K562 (cell line): ENCODE results near the gene TAS2R40. TPM values are rescaled to one million over a fixed set of nuclear protein-coding genes. Genes with fewer than 3 reads are reported as not detected.
A peak's percentile ranks its signal among the peaks of the same experiment; 100 is the strongest.

ENCODE experiments used
- ATAC-seq: fragments of 200-7000 bp; cut with Tn5 transposase; 3 replicates; pipeline ENCODE4 v1.9.1; 2020; ENCODE audit warnings: moderate library complexity
- BruUV-seq: library from RNA; stranded (reverse); fragments of 400-500 nt; replicated peaks from 2 replicates; lab custom pipeline; 2021; lab: Mats Ljungman, UMichigan
- CTCF ChIA-PET: fragments of 300-600 bp; formaldehyde crosslinking; extraction: SDS; loops from one replicate; lab custom pipeline; 2021; ENCODE audit warnings: low intra/inter-chr PET ratio; lab: Yijun Ruan, JAX
- POLR2A ChIA-PET: fragments of 300-600, 350-650 bp; sonication (Branson Sonifier 250); formaldehyde crosslinking; extraction: SDS; loops from one replicate; lab custom pipeline; 2021; ENCODE audit warnings: antibody characterized with exemption, inconsistent platforms; lab: Yijun Ruan, JAX
- DNase-seq, 4 experiments: peaks; one replicate each; pipeline versions ENCODE4 v3.0.0 to v3.0.0-alpha.2; 2011 to 2018; ENCODE audit warnings: low spot score in 3 of 4, mixed read lengths in 3 of 4; ENCODE audit errors: extremely low read depth in 1 of 4
- FAIRE-seq: peaks from 2 replicates; lab custom pipeline; 2011; peaks lifted over from hg19 to GRCh38; lab: Jason Lieb, UNC
- H2AFZ ChIP-seq: 2 replicates; pipeline ENCODE4 v1.6.0; 2011; ENCODE audit warnings: low read depth, low read length, control low read depth, inconsistent platforms
- H3K27ac ChIP-seq: fragments of 200-600 bp; 3 replicates; pipeline ENCODE4 v1.8.0; 2011; ENCODE audit warnings: low read depth, mild to moderate bottlenecking, control low read depth, inconsistent platforms, low read length, moderate library complexity, mixed read lengths; ENCODE audit errors: extremely low read depth
- H3K27me3 ChIP-seq, 2 experiments: fragments of 300-600 bp in 1 of 2; 2 replicates in 1 of 2; 3 replicates in 1 of 2; pipeline versions ENCODE4 v1.6.0 to v1.8.0; 2011; ENCODE audit warnings: inconsistent platforms in 2 of 2, low read length in 2 of 2, mild to moderate bottlenecking in 1 of 2, mixed read lengths in 1 of 2, moderate library complexity in 1 of 2; ENCODE audit not compliant: control insufficient read depth in 2 of 2, insufficient read depth in 2 of 2
- H3K36me3 ChIP-seq: fragments of 300-600 bp; 3 replicates; pipeline ENCODE4 v1.8.0; 2011; ENCODE audit warnings: mild to moderate bottlenecking, low read length, inconsistent platforms; ENCODE audit not compliant: control insufficient read depth, insufficient read depth
- H3K4me1 ChIP-seq, 2 experiments: fragments of 200-600 bp in 1 of 2; replicated peaks in 1 of 2; 2 replicates in 1 of 2; 3 replicates in 1 of 2; pipeline versions ENCODE4 v1.5.1 to v1.8.0; 2011; ENCODE audit warnings: inconsistent platforms in 2 of 2, low read length in 2 of 2, mild to moderate bottlenecking in 1 of 2, mixed read lengths in 1 of 2, moderate library complexity in 1 of 2; ENCODE audit not compliant: control insufficient read depth in 2 of 2, insufficient read depth in 2 of 2
- H3K4me2 ChIP-seq: 2 replicates; pipeline ENCODE4 v1.6.1; 2011; ENCODE audit warnings: low read length, control low read depth, inconsistent platforms, mixed read lengths; ENCODE audit not compliant: insufficient read depth
- H3K4me3 ChIP-seq: fragments of 200-600 bp; sonication (generic), shearing (Covaris generic); 2 replicates; pipeline ENCODE4 v1.5.1; 2016; ENCODE audit warnings: control low read depth, inconsistent platforms
- H3K79me2 ChIP-seq: fragments of 200-600 bp; 3 replicates; pipeline ENCODE4 v1.8.0; 2011; ENCODE audit warnings: low read length, inconsistent platforms; ENCODE audit not compliant: control insufficient read depth, insufficient read depth
- H3K9ac ChIP-seq, 2 experiments: 2 replicates each; pipeline versions ENCODE4 v1.6.0 to v1.6.1; 2011; ENCODE audit warnings: low read depth in 2 of 2, low read length in 2 of 2, control low read depth in 1 of 2, inconsistent platforms in 1 of 2, mild to moderate bottlenecking in 1 of 2, mixed read lengths in 1 of 2; ENCODE audit not compliant: insufficient read depth in 1 of 2
- H3K9me1 ChIP-seq: one replicate; pipeline ENCODE4 v1.6.0; 2011; ENCODE audit warnings: inconsistent platforms, mild to moderate bottlenecking, low read length, moderate library complexity; ENCODE audit not compliant: control insufficient read depth, insufficient read depth
- H3K9me3 ChIP-seq: replicated peaks from 2 replicates; pipeline ENCODE4 v1.5.1; 2011; ENCODE audit warnings: low read depth, low read length, inconsistent platforms; ENCODE audit not compliant: control insufficient read depth, insufficient read depth
- H4K20me1 ChIP-seq: replicated peaks from 2 replicates; pipeline ENCODE4 v1.6.1; 2011; ENCODE audit warnings: low read length, inconsistent platforms, mixed read lengths; ENCODE audit not compliant: control insufficient read depth, insufficient read depth
- C11orf30 ChIP-seq: fragments of 450-650 bp; IDR thresholded peaks from 2 replicates; pipeline ENCODE4 v1.6.1; 2016; ENCODE audit warnings: low read depth, mild to moderate bottlenecking
- CGGBP1 ChIP-seq: fragments of 250-450 bp; sonication (Bioruptor Pico); IDR thresholded peaks from 2 replicates; pipeline ENCODE4 v1.9.0; 2021; ENCODE audit warnings: mild to moderate bottlenecking
- CHD2 ChIP-seq: IDR thresholded peaks from 2 replicates; pipeline ENCODE4 v1.6.1; 2011; ENCODE audit warnings: low read depth, low read length
- CREM ChIP-seq: IDR thresholded peaks from 2 replicates; pipeline ENCODE4 v1.6.1; 2014; ENCODE audit warnings: antibody characterized with exemption, low read depth
- CUX1 ChIP-seq: fragments of 200-800 bp; sonication (Bioruptor generic); IDR thresholded peaks from 2 replicates; pipeline ENCODE4 v1.6.1; 2016; ENCODE audit warnings: missing genetic modification characterization, missing compliant biosample characterization
- CXXC5 ChIP-seq: fragments of 250-450 bp; sonication (Bioruptor Pico); IDR thresholded peaks from 2 replicates; pipeline ENCODE4 v1.8.0; 2022; ENCODE audit warnings: inconsistent platforms, mild to moderate bottlenecking, moderate library complexity
- LEF1 ChIP-seq: fragments of 450-650 bp; IDR thresholded peaks from 2 replicates; pipeline ENCODE4 v1.6.1; 2016; ENCODE audit warnings: mild to moderate bottlenecking
- MAX ChIP-seq: sonication (generic); formaldehyde crosslinking; IDR thresholded peaks from 2 replicates; pipeline ENCODE4 v1.9.0; 2022; ENCODE audit warnings: mild to moderate bottlenecking, missing genetic modification reagents
- NR2F6 ChIP-seq: fragments of 450-650 bp; formaldehyde crosslinking; IDR thresholded peaks from 2 replicates; pipeline ENCODE4 v1.4.0; 2020; ENCODE audit warnings: mild to moderate bottlenecking
- NR4A1 ChIP-seq, 2 experiments: fragments of 250-450 bp in 1 of 2; fragments of 450-650 bp in 1 of 2; sonication (Bioruptor Pico) in 1 of 2; IDR thresholded peaks; 2 replicates each; pipeline versions ENCODE4 v1.4.0 to v1.6.1; 2016 to 2020; ENCODE audit warnings: mild to moderate bottlenecking in 2 of 2, missing compliant biosample characterization in 1 of 2, missing genetic modification characterization in 1 of 2, moderate library complexity in 1 of 2
- PKNOX1 ChIP-seq: fragments of 450-650 bp; IDR thresholded peaks from 2 replicates; pipeline ENCODE4 v1.6.1; 2016
- POLR2AphosphoS5 ChIP-seq: IDR thresholded peaks from 2 replicates; pipeline ENCODE4 v1.6.1; 2011; ENCODE audit warnings: mild to moderate bottlenecking, low read depth, low read length, moderate library complexity; ENCODE audit not compliant: control insufficient read depth, insufficient read depth
- PPARD ChIP-seq: fragments of 250-450 bp; sonication (Bioruptor Pico); IDR thresholded peaks from 2 replicates; pipeline ENCODE4 v1.8.0; 2022; ENCODE audit warnings: inconsistent platforms, mild to moderate bottlenecking, moderate library complexity
- RUNX1 ChIP-seq: sonication (generic); IDR thresholded peaks from 2 replicates; pipeline ENCODE4 v1.6.1; 2016; ENCODE audit warnings: antibody characterized with exemption, low read depth
- SRF ChIP-seq, 2 experiments: fragments of 250-450, 450-650 bp in 1 of 2; sonication (Bioruptor Pico) in 1 of 2; sonication (generic) in 1 of 2; formaldehyde crosslinking; IDR thresholded peaks; 2 replicates each; pipeline versions ENCODE4 v1.5.0 to v1.5.1; 2020 to 2022; ENCODE audit warnings: mild to moderate bottlenecking in 1 of 2, missing genetic modification reagents in 1 of 2
- WGBS: fragments of 100-300 bp; shearing (Covaris generic); methylation state at CpG from one replicate; pipeline ENCODE4 v1.1.6; 2016; ENCODE audit warnings: low coverage, mixed read lengths; ENCODE audit not compliant: insufficient coverage; ENCODE audit errors: missing lambda C conversion rate; 5-methylcytosine and 5-hydroxymethylcytosine counted together
- in situ Hi-C: fragments of 300-500 bp; cut with MboI; formaldehyde crosslinking; loops from 4 replicates; pipeline ENCODE4 v1.15.0; 2018; ENCODE audit warnings: inconsistent platforms, mixed read lengths
- intact Hi-C: fragments of 100-400 bp; cut with micrococcal nuclease; formaldehyde crosslinking; loops from 2 replicates; pipeline ENCODE4 v1.14.2; 2022
- polyA plus RNA-seq, 8 experiments: library from polyadenylated mRNA; depleted of rRNA in 4 of 8; stranded (reverse) in 5 of 8; unstranded in 3 of 8; fragments of >200 nt; fragmentation: Nextera tagmentation in 2 of 8; fragmentation: Illumina TruSeq in 1 of 8; extraction: Ambion mirVana in 2 of 8; extraction: Trizol in 1 of 8; gene quantifications; 2 replicates each; pipeline versions ENCODE4 v1.2.1 to v1.2.3, GENCODE V29; 2011 to 2014; ENCODE audit warnings: inconsistent platforms in 1 of 8, missing spikeins in 1 of 8
- total RNA-seq, 7 experiments: library from RNA; depleted of rRNA in 6 of 7; stranded (reverse); fragments of >200 nt in 6 of 7; fragmentation: Illumina TruSeq in 2 of 7; extraction: Trizol in 2 of 7; gene quantifications; 2 replicates each; pipeline versions ENCODE4 v1.2.1 to v1.2.3, GENCODE V29; 2011 to 2021; ENCODE audit warnings: low replicate concordance in 1 of 7

The TAS2R40 gene
- total and polyA plus RNA-seq, 9 of the 15 experiments (the other 6 are each of a cell fraction or from before 2014, with no cell fraction given), result not detected

GRCh38 chr7:143256932-143257331, 35.1 kb downstream of the TAS2R40 start (continued):
- TF ChIP-seq PKNOX1, result peak; percentile 49; the same call in 1 of the 2 replicates
- TF ChIP-seq POLR2AphosphoS5, result peak; percentile 76; the same call in 1 of the 2 replicates
- peak; percentile 80 for TF ChIP-seq LEF1
- TF ChIP-seq MAX (CRISPR knock-in tag), result no peak
- peak; percentile 94 for TF ChIP-seq CREM
- peak; percentile 35 for TF ChIP-seq CXXC5

- no TSS peak for BruUV-seq
- FAIRE-seq (no peak), DNase-seq (peak in 3 of 4 experiments; percentile 34 to 45 (median 36)), ATAC-seq (peak; percentile 5; the same call in 1 of the 3 replicates)
- Histone ChIP-seq H3K79me2 (no peaks in the 10 kb centered on the region), H3K4me3 (no peak overlapping the region), H3K9ac (peak overlapping the region in 1 of 2 experiments; percentile 58; a peak in 2 of 4 replicates), H2AFZ (peak overlapping the region; percentile 89), H3K27ac (peak overlapping the region; percentile 84), H4K20me1 (no peaks in the 10 kb centered on the region), H3K4me2 (peak overlapping the region; percentile 62; the same call in 1 of the 2 replicates), H3K4me1 (peaks cover 6 to 47% of the 10 kb centered on the region in 2 experiments; a peak in 4 of 5 replicates), H3K9me3 (0 out of 2 replicates have a peak, but pooled peaks cover 1% of the 10 kb centered on the region), H3K27me3 (no peaks in the 10 kb centered on the region), H3K9me1 (no peaks in the 10 kb centered on the region), H3K36me3 (no peaks in the 10 kb centered on the region)
- intact Hi-C loops, result loop anchor here (1.0 kb wide), 2 partner anchors 17 to 159 kb away; no protein-coding TSS in a partner anchor
- POLR2A ChIA-PET, result no interaction called here
- CTCF ChIA-PET, result no interaction called here
- in situ Hi-C loops, result no loop called here
- WGBS, result 20% methylated on average over 5 of the region's 5 CpGs
- TF ChIP-seq CUX1 (CRISPR knock-in tag), result 0 out of 2 replicates have a peak, but pooled peaks have one; percentile 20
- TF ChIP-seq CHD2, result no peak
- 0 out of 2 replicates have a peak, but pooled peaks have one; percentile 5 for TF ChIP-seq PPARD
- no peak for TF ChIP-seq CGGBP1 (CRISPR knock-in tag)
- TF ChIP-seq NR4A1 (CRISPR knock-in tag; IDR thresholded peaks at IDR 0.05), result no peak
- no peak for TF ChIP-seq NR4A1 (tag; IDR thresholded peaks at IDR 0.05)
- TF ChIP-seq C11orf30, result peak; percentile 34; the same call in 1 of the 2 replicates
- no peak for TF ChIP-seq SRF (CRISPR knock-in tag; IDR thresholded peaks at IDR 0.05)
- TF ChIP-seq NR2F6 (CRISPR knock-in tag), result no peak
- no peak for TF ChIP-seq RUNX1
These were observed 35.7 kb downstream of the TAS2R40 start for GRCh38 chr7:143257501-143257900.
